ENCODE measurements around the gene MYO3B.

DNA sequence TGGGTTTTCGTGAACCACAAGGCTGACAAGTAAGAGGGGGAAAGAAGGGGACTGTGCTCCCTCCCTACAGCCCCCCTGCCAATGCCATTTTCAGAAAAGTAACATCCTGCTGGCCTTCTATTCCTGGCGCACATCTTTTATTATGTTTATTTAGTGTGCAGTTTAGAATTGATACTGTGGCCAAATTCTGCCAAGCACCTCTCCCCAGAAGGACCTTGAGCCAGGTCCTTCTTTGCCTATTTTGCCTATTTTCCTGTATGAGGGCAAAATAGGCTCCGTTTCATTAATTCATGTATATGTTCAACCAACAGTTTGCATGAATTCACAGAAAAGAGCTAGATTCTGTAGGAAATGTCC lies 136.0 kb downstream of the MYO3B start:
- TF ChIP-seq EZH2 (IDR thresholded peaks at IDR 0.05; ENCODE audit: borderline replicate concordance, low read depth, low read length, severe bottlenecking) = no peak
- TF ChIP-seq, protein P1, sequence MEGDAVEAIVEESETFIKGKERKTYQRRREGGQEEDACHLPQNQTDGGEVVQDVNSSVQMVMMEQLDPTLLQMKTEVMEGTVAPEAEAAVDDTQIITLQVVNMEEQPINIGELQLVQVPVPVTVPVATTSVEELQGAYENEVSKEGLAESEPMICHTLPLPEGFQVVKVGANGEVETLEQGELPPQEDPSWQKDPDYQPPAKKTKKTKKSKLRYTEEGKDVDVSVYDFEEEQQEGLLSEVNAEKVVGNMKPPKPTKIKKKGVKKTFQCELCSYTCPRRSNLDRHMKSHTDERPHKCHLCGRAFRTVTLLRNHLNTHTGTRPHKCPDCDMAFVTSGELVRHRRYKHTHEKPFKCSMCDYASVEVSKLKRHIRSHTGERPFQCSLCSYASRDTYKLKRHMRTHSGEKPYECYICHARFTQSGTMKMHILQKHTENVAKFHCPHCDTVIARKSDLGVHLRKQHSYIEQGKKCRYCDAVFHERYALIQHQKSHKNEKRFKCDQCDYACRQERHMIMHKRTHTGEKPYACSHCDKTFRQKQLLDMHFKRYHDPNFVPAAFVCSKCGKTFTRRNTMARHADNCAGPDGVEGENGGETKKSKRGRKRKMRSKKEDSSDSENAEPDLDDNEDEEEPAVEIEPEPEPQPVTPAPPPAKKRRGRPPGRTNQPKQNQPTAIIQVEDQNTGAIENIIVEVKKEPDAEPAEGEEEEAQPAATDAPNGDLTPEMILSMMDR (IDR thresholded peaks at IDR 0.05; ENCODE audit: borderline replicate concordance, extremely low read depth, low read length, poor library complexity, severe bottlenecking) = no peak

All from DND-41 (cell line).